PC-9 (cell line): ENCODE results near the gene MRPL3. TPM values are rescaled to one million over a fixed set of nuclear protein-coding genes. Genes with fewer than 3 reads are reported as not detected.
A peak's percentile ranks its signal among the peaks of the same experiment; 100 is the strongest.

Experiments used
- BruUV-seq: library from RNA; stranded (reverse); fragments of 400-500 nt; replicated peaks from 2 replicates; lab custom pipeline; 2021; lab: Mats Ljungman, UMichigan
- CTCF ChIA-PET: fragments of 300-600 bp; sonication (Branson Sonifier 250); formaldehyde crosslinking; loops from one replicate; lab custom pipeline; 2022; ENCODE audit warnings: antibody characterized with exemption; lab: Charles Lee
- POLR2A ChIA-PET: fragments of 300-600 bp; sonication (Branson Sonifier 250); formaldehyde crosslinking; loops from one replicate; lab custom pipeline; 2022; ENCODE audit warnings: antibody characterized with exemption; ENCODE audit not compliant: unreplicated experiment; lab: Charles Lee
- DNase-seq, 2 experiments: peaks; one replicate each; pipeline versions ENCODE4 v3.0.0 to v3.0.0-alpha.2; 2015 to 2022; ENCODE audit warnings: mixed read lengths in 1 of 2
- H2AFZ ChIP-seq: fragments of 200-600 bp; sonication (generic); 2 replicates; pipeline ENCODE4 v1.8.1; 2017; ENCODE audit warnings: antibody characterized with exemption
- H3F3A ChIP-seq: fragments of 200-600 bp; sonication (generic); 2 replicates; pipeline ENCODE4 v1.8.1; 2017; ENCODE audit warnings: antibody characterized with exemption, mild to moderate bottlenecking, low read depth; ENCODE audit not compliant: insufficient read depth
- H3K27ac ChIP-seq: fragments of 200-600 bp; sonication (generic); 2 replicates; pipeline ENCODE4 v1.6.1; 2016; ENCODE audit warnings: mixed run types
- H3K27me3 ChIP-seq: fragments of 200-600 bp; sonication (generic); 2 replicates; pipeline ENCODE4 v1.6.1; 2016; ENCODE audit warnings: low read depth, mixed run types; ENCODE audit not compliant: insufficient read depth
- H3K36me3 ChIP-seq: fragments of 200-600 bp; sonication (generic); 2 replicates; pipeline ENCODE4 v1.6.1; 2016; ENCODE audit warnings: low read depth, mixed run types
- H3K4me1 ChIP-seq: fragments of 200-600 bp; sonication (generic); replicated peaks from 2 replicates; pipeline ENCODE4 v1.6.1; 2016; ENCODE audit warnings: mixed run types; ENCODE audit not compliant: insufficient read depth
- H3K4me2 ChIP-seq: fragments of 200-600 bp; sonication (generic); 2 replicates; pipeline ENCODE4 v1.6.1; 2017; ENCODE audit warnings: mixed run types
- H3K4me3 ChIP-seq: fragments of 200-600 bp; sonication (generic); 2 replicates; pipeline ENCODE4 v1.6.1; 2016; ENCODE audit warnings: mixed run types
- H3K79me2 ChIP-seq: fragments of 200-600 bp; sonication (generic); 2 replicates; pipeline ENCODE4 v1.6.1; 2017; ENCODE audit warnings: low read depth, mixed run types
- H3K9me2 ChIP-seq: fragments of 200-600 bp; sonication (generic); 2 replicates; pipeline ENCODE4 v1.8.1; 2017; ENCODE audit warnings: mild to moderate bottlenecking; ENCODE audit not compliant: insufficient read depth
- H3K9me3 ChIP-seq: fragments of 200-600 bp; sonication (generic); 2 replicates; pipeline ENCODE4 v1.8.1; 2016; ENCODE audit warnings: low read depth; ENCODE audit not compliant: insufficient read depth
- H4K20me1 ChIP-seq: fragments of 200-600 bp; sonication (generic); 2 replicates; pipeline ENCODE4 v1.8.1; 2017; ENCODE audit not compliant: insufficient read depth
- EZH2 ChIP-seq: fragments of 200-600 bp; sonication (generic); IDR thresholded peaks from 2 replicates; pipeline ENCODE4 v1.8.0; 2017; ENCODE audit warnings: antibody characterized with exemption, low read depth
- intact Hi-C: fragments of 100-400 bp; cut with micrococcal nuclease; formaldehyde crosslinking; loops from one replicate; pipeline ENCODE4 v1.10.0; 2022; ENCODE audit not compliant: unreplicated experiment
- total RNA-seq: library from RNA; stranded (reverse); gene quantifications from 2 replicates; pipeline ENCODE4 v1.2.3, GENCODE V29; 2021
- TF ChIP-seq, protein P1 (sequence below): fragments of 200-600 bp; sonication (generic); conservative IDR thresholded peaks from 2 replicates; pipeline ENCODE4 v1.6.1; 2017; ENCODE audit warnings: mixed run types, antibody characterized with exemption, mild to moderate bottlenecking, moderate library complexity

The MRPL3 gene
- total RNA-seq, 1 experiment from 2014 or later, result 109 TPM

GRCh38 chr3:131544557-131544956 lies 41.8 kb upstream of the MRPL3 start:
- ChIA-PET CTCF (no interaction called here), POLR2A (no interaction called here)
- BruUV-seq, result no TSS peak
- H3F3A ChIP-seq, result peaks cover 11% of the 10 kb centered on the region; the same call in 1 of the 2 replicates
- H3K27me3 ChIP-seq, result no peaks in the 10 kb centered on the region
- H3K4me3 ChIP-seq, result no peak overlapping the region
- H3K4me1 ChIP-seq, result peaks cover 25% of the 10 kb centered on the region
- H3K9me2 ChIP-seq, result no peaks in the 10 kb centered on the region
- peak overlapping the region; percentile 59 for H3K27ac ChIP-seq
- no peak overlapping the region for H2AFZ ChIP-seq
- TF ChIP-seq, protein P1, sequence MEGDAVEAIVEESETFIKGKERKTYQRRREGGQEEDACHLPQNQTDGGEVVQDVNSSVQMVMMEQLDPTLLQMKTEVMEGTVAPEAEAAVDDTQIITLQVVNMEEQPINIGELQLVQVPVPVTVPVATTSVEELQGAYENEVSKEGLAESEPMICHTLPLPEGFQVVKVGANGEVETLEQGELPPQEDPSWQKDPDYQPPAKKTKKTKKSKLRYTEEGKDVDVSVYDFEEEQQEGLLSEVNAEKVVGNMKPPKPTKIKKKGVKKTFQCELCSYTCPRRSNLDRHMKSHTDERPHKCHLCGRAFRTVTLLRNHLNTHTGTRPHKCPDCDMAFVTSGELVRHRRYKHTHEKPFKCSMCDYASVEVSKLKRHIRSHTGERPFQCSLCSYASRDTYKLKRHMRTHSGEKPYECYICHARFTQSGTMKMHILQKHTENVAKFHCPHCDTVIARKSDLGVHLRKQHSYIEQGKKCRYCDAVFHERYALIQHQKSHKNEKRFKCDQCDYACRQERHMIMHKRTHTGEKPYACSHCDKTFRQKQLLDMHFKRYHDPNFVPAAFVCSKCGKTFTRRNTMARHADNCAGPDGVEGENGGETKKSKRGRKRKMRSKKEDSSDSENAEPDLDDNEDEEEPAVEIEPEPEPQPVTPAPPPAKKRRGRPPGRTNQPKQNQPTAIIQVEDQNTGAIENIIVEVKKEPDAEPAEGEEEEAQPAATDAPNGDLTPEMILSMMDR, result no peak
- TF ChIP-seq EZH2, result no peak
- no peaks in the 10 kb centered on the region for H4K20me1 ChIP-seq
- peak overlapping the region; percentile 2; the same call in 1 of the 2 replicates for H3K4me2 ChIP-seq
- H3K79me2 ChIP-seq, result no peaks in the 10 kb centered on the region
- H3K36me3 ChIP-seq, result no peaks in the 10 kb centered on the region
- no peaks in the 10 kb centered on the region for H3K9me3 ChIP-seq
- intact Hi-C loops, result no loop called here
- peak; percentile 5 to 53 for DNase-seq

DNA sequence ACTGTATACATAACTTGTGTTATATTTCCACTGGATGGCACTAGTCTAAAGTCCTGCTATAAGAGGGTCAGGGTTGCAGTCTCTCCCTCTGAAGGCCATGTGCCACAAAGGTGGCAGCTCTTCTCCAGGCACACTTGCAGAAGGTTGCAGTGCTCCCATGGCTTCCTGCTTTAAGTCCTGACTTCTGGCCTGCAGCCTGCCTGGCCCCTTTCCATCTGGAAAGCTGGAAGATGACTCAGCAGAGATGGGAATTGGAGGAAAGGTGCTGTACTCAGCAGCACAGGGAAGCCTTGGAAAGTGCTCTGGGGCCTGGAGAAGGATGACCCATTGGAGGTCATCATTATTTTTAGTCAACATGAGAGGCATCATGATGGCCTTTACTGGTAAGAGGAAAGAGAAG lies 40.9 kb upstream of the MRPL3 start:
- DNase-seq, result peak; percentile 67 to 68
- H3K9me3 ChIP-seq, result no peaks in the 10 kb centered on the region
- H3F3A ChIP-seq, result peaks cover 11% of the 10 kb centered on the region; the same call in 1 of the 2 replicates
- ChIA-PET POLR2A (interaction anchor here (0.5 kb wide), 1 partner anchor 103 kb away, joined by 9 read pairs; no protein-coding TSS in a partner anchor), CTCF (no interaction called here)
- no peaks in the 10 kb centered on the region for H4K20me1 ChIP-seq
- H3K79me2 ChIP-seq, result no peaks in the 10 kb centered on the region
- peaks cover 25% of the 10 kb centered on the region for H3K4me1 ChIP-seq
- no peaks in the 10 kb centered on the region for H3K36me3 ChIP-seq
- H3K27ac ChIP-seq, result peak overlapping the region; percentile 59
- no peaks in the 10 kb centered on the region for H3K27me3 ChIP-seq
- H3K4me3 ChIP-seq, result no peak overlapping the region
- H3K9me2 ChIP-seq, result no peaks in the 10 kb centered on the region
- no peak for TF ChIP-seq EZH2
- TF ChIP-seq, protein P1, result no peak
- H3K4me2 ChIP-seq, result peak overlapping the region; percentile 2; the same call in 1 of the 2 replicates
- H2AFZ ChIP-seq, result no peak overlapping the region
- intact Hi-C loops, result no loop called here
- BruUV-seq, result no TSS peak

GRCh38 chr3:131541288-131541687 lies 38.5 kb upstream of the MRPL3 start:
- BruUV-seq, result no TSS peak
- Histone ChIP-seq H3K27ac (no peak overlapping the region), H3K9me3 (no peaks in the 10 kb centered on the region), H3K27me3 (no peaks in the 10 kb centered on the region), H3K4me3 (no peak overlapping the region), H3K9me2 (no peaks in the 10 kb centered on the region), H2AFZ (no peak overlapping the region), H3K4me1 (peaks cover 25% of the 10 kb centered on the region), H3K4me2 (no peak overlapping the region), H3F3A (peaks cover 11% of the 10 kb centered on the region; the same call in 1 of the 2 replicates), H4K20me1 (no peaks in the 10 kb centered on the region), H3K79me2 (no peaks in the 10 kb centered on the region), H3K36me3 (no peaks in the 10 kb centered on the region)
- DNase-seq, result no peak
- ChIA-PET CTCF (no interaction called here), POLR2A (no interaction called here)
- intact Hi-C loops, result no loop called here
- no peak for TF ChIP-seq EZH2
- TF ChIP-seq, protein P1, result no peak
